Ishikawa (cell line): ENCODE data around the gene ARID3B.

Source experiments
- CEBPB ChIP-seq: IDR thresholded peaks from 2 replicates; pipeline ENCODE4 v1.6.1; 2012
- FOXM1 ChIP-seq: IDR thresholded peaks from 2 replicates; pipeline ENCODE4 v1.6.1; 2012; ENCODE audit warnings: low read depth, borderline replicate concordance
- TAF1 ChIP-seq: IDR thresholded peaks from 2 replicates; pipeline ENCODE4 v1.6.1; 2012; ENCODE audit warnings: low read depth, mild to moderate bottlenecking
- TCF12 ChIP-seq: IDR thresholded peaks from 2 replicates; pipeline ENCODE4 v1.6.1; 2012; ENCODE audit warnings: low read depth
- USF1 ChIP-seq: IDR thresholded peaks from 2 replicates; pipeline ENCODE4 v1.6.1; 2012
- YY1 ChIP-seq: IDR thresholded peaks from 2 replicates; pipeline ENCODE4 v1.6.1; 2012; ENCODE audit warnings: low read depth
- ZBTB7A ChIP-seq: IDR thresholded peaks from 2 replicates; pipeline ENCODE4 v1.6.1; 2012; ENCODE audit warnings: low read depth

GRCh38 chr15:74529921-74530320 is 11.1 kb upstream of the ARID3B start:
- no peak for TF ChIP-seq TAF1
- TF ChIP-seq YY1, result no peak
- TF ChIP-seq CEBPB, result no peak
- no peak for TF ChIP-seq FOXM1
- TF ChIP-seq ZBTB7A, result no peak
- TF ChIP-seq TCF12, result no peak
- TF ChIP-seq USF1, result no peak
